GM23338 (cell line): ENCODE measurements around the gene DIPK1A. TPM values are rescaled to one million over a fixed set of nuclear protein-coding genes. Genes with fewer than 3 reads are reported as not detected.

Experiments used
- ATAC-seq: fragments of 200-7000 bp; cut with Tn5 transposase; 3 replicates; pipeline ENCODE4 v1.9.1; 2020
- DNase-seq: peaks from one replicate; pipeline ENCODE4 v3.0.0-alpha.2; 2015; ENCODE audit warnings: low spot score
- H2AFZ ChIP-seq: fragments of 200-600 bp; sonication (generic); 2 replicates; pipeline ENCODE4 v1.8.0; 2016; ENCODE audit warnings: antibody characterized with exemption, mild to moderate bottlenecking, moderate library complexity
- H3F3A ChIP-seq: fragments of 200-600 bp; sonication (generic); replicated peaks from 2 replicates; pipeline ENCODE4 v1.8.0; 2017; ENCODE audit warnings: antibody characterized with exemption, mixed run types, low read depth
- H3K27ac ChIP-seq: fragments of 200-600 bp; sonication (generic); 2 replicates; pipeline ENCODE4 v1.6.1; 2016; ENCODE audit warnings: low read depth
- H3K27me3 ChIP-seq: fragments of 200-600 bp; sonication (generic); 2 replicates; pipeline ENCODE4 v1.8.0; 2016; ENCODE audit warnings: mild to moderate bottlenecking, mixed run types, moderate library complexity; ENCODE audit not compliant: insufficient read depth
- H3K36me3 ChIP-seq: fragments of 200-600 bp; sonication (generic); 2 replicates; pipeline ENCODE4 v1.8.0; 2016; ENCODE audit warnings: mild to moderate bottlenecking; ENCODE audit not compliant: insufficient read depth
- H3K4me1 ChIP-seq: fragments of 200-600 bp; sonication (generic); 2 replicates; pipeline ENCODE4 v1.8.0; 2016; ENCODE audit warnings: mild to moderate bottlenecking, moderate library complexity; ENCODE audit not compliant: insufficient read depth
- H3K4me2 ChIP-seq: fragments of 200-600 bp; sonication (generic); 2 replicates; pipeline ENCODE4 v1.7.1; 2017; ENCODE audit warnings: mixed run types
- H3K4me3 ChIP-seq: fragments of 200-600 bp; sonication (generic); 2 replicates; pipeline ENCODE4 v1.6.1; 2016; ENCODE audit warnings: mixed run types
- H3K79me2 ChIP-seq: fragments of 200-600 bp; sonication (generic); replicated peaks from 2 replicates; pipeline ENCODE4 v1.8.0; 2017; ENCODE audit warnings: mild to moderate bottlenecking; ENCODE audit not compliant: insufficient read depth
- H3K9me2 ChIP-seq: fragments of 200-600 bp; sonication (generic); 2 replicates; pipeline ENCODE4 v1.8.0; 2017; ENCODE audit not compliant: insufficient read depth
- H4K20me1 ChIP-seq: fragments of 200-600 bp; sonication (generic); replicated peaks from 2 replicates; pipeline ENCODE4 v1.8.0; 2017; ENCODE audit warnings: mild to moderate bottlenecking; ENCODE audit not compliant: insufficient read depth
- H3K27ac Mint-ChIP-seq: 2 replicates; pipeline ENCODE4 v1.8.0; 2020; ENCODE audit warnings: inconsistent platforms, mild to moderate bottlenecking, moderate library complexity, mixed read lengths
- H3K27me3 Mint-ChIP-seq: 3 replicates; pipeline ENCODE4 v1.8.0; 2022; ENCODE audit warnings: low read depth, mild to moderate bottlenecking, moderate library complexity, mixed read lengths, inconsistent platforms; ENCODE audit not compliant: insufficient read depth, poor library complexity
- H3K36me3 Mint-ChIP-seq: 3 replicates; pipeline ENCODE4 v1.8.0; 2021; ENCODE audit warnings: low read depth, mild to moderate bottlenecking, inconsistent platforms, moderate library complexity, mixed read lengths
- H3K4me1 Mint-ChIP-seq: 3 replicates; pipeline ENCODE4 v1.8.0; 2020; ENCODE audit warnings: mild to moderate bottlenecking, inconsistent platforms, mixed read lengths
- H3K4me3 Mint-ChIP-seq: 3 replicates; pipeline ENCODE4 v1.8.0; 2021; ENCODE audit warnings: moderate library complexity, mild to moderate bottlenecking, inconsistent platforms, mixed read lengths
- H3K9me3 Mint-ChIP-seq: 3 replicates; pipeline ENCODE4 v1.8.0; 2020; ENCODE audit warnings: moderate library complexity, mild to moderate bottlenecking, inconsistent platforms, mixed read lengths
- CREB1 ChIP-seq: fragments of 250-450 bp; sonication (Bioruptor Pico); IDR thresholded peaks from 2 replicates; pipeline ENCODE4 v1.5.0; 2020; ENCODE audit warnings: low read depth, mild to moderate bottlenecking, moderate library complexity
- CTCF ChIP-seq, 2 experiments: fragments of 200-600 bp in 1 of 2; sonication (generic) in 1 of 2; conservative IDR thresholded peaks; 2 replicates each; pipeline versions ENCODE4 v1.5.1 to v1.6.1; 2016 to 2017; ENCODE audit warnings: antibody characterized with exemption in 2 of 2, low read depth in 2 of 2, mild to moderate bottlenecking in 2 of 2, moderate library complexity in 1 of 2
- ETS1 ChIP-seq: IDR thresholded peaks from 2 replicates; pipeline ENCODE4 v1.6.1; 2016; ENCODE audit warnings: antibody characterized with exemption
- EZH2 ChIP-seq: fragments of 200-600 bp; sonication (generic); IDR thresholded peaks from one replicate; pipeline ENCODE4 v1.8.0; 2017; ENCODE audit warnings: antibody characterized with exemption, mild to moderate bottlenecking, low read depth; ENCODE audit not compliant: unreplicated experiment
- EZH2phosphoT487 ChIP-seq: fragments of 200-600 bp; sonication (generic); IDR thresholded peaks from one replicate; pipeline ENCODE4 v1.8.1; 2018; ENCODE audit warnings: antibody characterized with exemption; ENCODE audit not compliant: unreplicated experiment
- JUNB ChIP-seq: IDR thresholded peaks from one replicate; pipeline ENCODE4 v1.6.1; 2016; ENCODE audit warnings: antibody characterized with exemption; ENCODE audit not compliant: unreplicated experiment
- NANOG ChIP-seq: IDR thresholded peaks from 2 replicates; pipeline ENCODE4 v1.6.1; 2016; ENCODE audit warnings: antibody characterized with exemption, borderline replicate concordance
- POLR2AphosphoS5 ChIP-seq: IDR thresholded peaks from 2 replicates; pipeline ENCODE4 v1.6.1; 2016; ENCODE audit warnings: antibody characterized with exemption, low read depth
- REST ChIP-seq: IDR thresholded peaks from one replicate; pipeline ENCODE4 v1.6.1; 2018; ENCODE audit warnings: antibody characterized with exemption; ENCODE audit not compliant: unreplicated experiment
- STAT1 ChIP-seq: IDR thresholded peaks from one replicate; pipeline ENCODE4 v1.6.1; 2016; ENCODE audit warnings: antibody characterized with exemption; ENCODE audit not compliant: unreplicated experiment
- ZNF114 ChIP-seq: fragments of 250-450 bp; sonication (Bioruptor Pico); IDR thresholded peaks from 2 replicates; pipeline ENCODE4 v1.5.0; 2020; ENCODE audit warnings: mild to moderate bottlenecking, moderate library complexity
- ZNF331 ChIP-seq: fragments of 250-450 bp; sonication (Bioruptor Pico); IDR thresholded peaks from 2 replicates; pipeline ENCODE4 v1.5.0; 2020; ENCODE audit warnings: low read depth, mild to moderate bottlenecking, moderate library complexity
- ZNF462 ChIP-seq: fragments of 250-450 bp; sonication (Bioruptor Pico); IDR thresholded peaks from 2 replicates; pipeline ENCODE4 v1.5.0; 2020; ENCODE audit warnings: mild to moderate bottlenecking, moderate library complexity
- polyA plus RNA-seq: library from polyadenylated mRNA; unstranded; fragments of >200 nt; fragmentation: Nextera tagmentation; extraction: Ambion mirVana; gene quantifications from 2 replicates; pipeline ENCODE4 v1.2.1, GENCODE V29; 2016
- total RNA-seq: library from RNA; depleted of rRNA; stranded (reverse); fragments of >200 nt; shearing (Covaris generic); gene quantifications from 2 replicates; pipeline ENCODE4 v1.2.3, GENCODE V29; 2014

The DIPK1A gene
- total and polyA plus RNA-seq, 2 experiments from 2014 or later: 4.8 to 6.1 TPM

- Mint-ChIP-seq H3K36me3 (no peaks in the 10 kb centered on the region), H3K27me3 (peaks cover 4% of the 10 kb centered on the region), H3K4me3 (no peak overlapping the region), H3K4me1 (peaks cover 2% of the 10 kb centered on the region; the same call in 1 of the 3 replicates), H3K27ac (no peak overlapping the region), H3K9me3 (no peaks in the 10 kb centered on the region)
- ATAC-seq: peak; percentile 68
- H3F3A ChIP-seq: no peaks in the 10 kb centered on the region
- no peaks in the 10 kb centered on the region for H3K27me3 ChIP-seq
- no peak overlapping the region for H3K4me2 ChIP-seq
- H3K36me3 ChIP-seq: no peaks in the 10 kb centered on the region
- no peaks in the 10 kb centered on the region; the same call in 1 of the 2 replicates for H4K20me1 ChIP-seq
- TF ChIP-seq REST (no peak), CREB1 (CRISPR knock-in tag) (no peak), ETS1 (no peak), EZH2 (no peak), JUNB (no peak), ZNF462 (CRISPR knock-in tag) (no peak), EZH2phosphoT487 (no peak), NANOG (no peak), ZNF114 (no peak), POLR2AphosphoS5 (no peak), ZNF331 (CRISPR knock-in tag) (no peak), STAT1 (no peak), CTCF (conservative IDR thresholded peaks at IDR 0.05; ENCODE audit: low read depth in 2 of 2) (no peak)
- H3K4me3 ChIP-seq: no peak overlapping the region
- H3K79me2 ChIP-seq: no peaks in the 10 kb centered on the region
- DNase-seq: peak; percentile 56
- H3K9me2 ChIP-seq: no peaks in the 10 kb centered on the region
- H3K27ac ChIP-seq: no peak overlapping the region
- H3K4me1 ChIP-seq: no peaks in the 10 kb centered on the region
- H2AFZ ChIP-seq: no peak overlapping the region
Measured at GRCh38 chr1:92944901-92945747, 16.1 kb downstream of the DIPK1A start.
